NCI-H82 (cell line): ENCODE data around the gene TMEM232.
A peak's percentile ranks its signal among the peaks of the same experiment; 100 is the strongest.

Experiments
- DNase-seq: peaks from one replicate; lab custom pipeline; 2025; lab: John Stamatoyannopoulos, UW

Gene TMEM232

GRCh38 chr5:110401881-110402280, 324.6 kb downstream of the TMEM232 start:
- no peak for DNase-seq

- peak; percentile 32 for DNase-seq
Observed at GRCh38 chr5:110398951-110399350, 327.5 kb downstream of the TMEM232 start.

GRCh38 chr5:110397281-110397680, 329.2 kb downstream of the TMEM232 start:
- DNase-seq = no peak

GRCh38 chr5:110386782-110387181, 339.7 kb downstream of the TMEM232 start:
- DNase-seq = peak; percentile 11

GRCh38 chr5:110383231-110383630, 343.2 kb downstream of the TMEM232 start:
- no peak for DNase-seq

- DNase-seq = peak; percentile 7
Observed at GRCh38 chr5:110377943-110378342, 348.5 kb downstream of the TMEM232 start.

- DNase-seq = no peak
Observed at GRCh38 chr5:110377361-110377760, 349.1 kb downstream of the TMEM232 start.

- DNase-seq = no peak
Observed at GRCh38 chr5:110376281-110376951, 350.1 kb downstream of the TMEM232 start.

GRCh38 chr5:110371725-110372041, 354.8 kb downstream of the TMEM232 start:
- DNase-seq = no peak

- no peak for DNase-seq
Observed at GRCh38 chr5:110371011-110371724, 355.3 kb downstream of the TMEM232 start.
